Loucy (cell line): Measurements from ENCODE around the gene SLC7A1.

ENCODE experiments used
- H2AFZ ChIP-seq: fragments of 200-600 bp; sonication (generic); 2 replicates; pipeline ENCODE4 v1.6.0; 2016; ENCODE audit warnings: antibody characterized with exemption, mild to moderate bottlenecking, low read length, moderate library complexity
- H3F3A ChIP-seq: fragments of 200-600 bp; 2 replicates; pipeline ENCODE4 v1.6.0; 2016; ENCODE audit warnings: antibody characterized with exemption, low read depth, mild to moderate bottlenecking
- H3K27me3 ChIP-seq: fragments of 200-600 bp; sonication (generic); 2 replicates; pipeline ENCODE4 v1.6.1; 2014; ENCODE audit warnings: low read length, mild to moderate bottlenecking; ENCODE audit not compliant: insufficient read depth, poor library complexity, severe bottlenecking
- H3K36me3 ChIP-seq: fragments of 200-600 bp; sonication (generic); 2 replicates; pipeline ENCODE4 v1.6.1; 2016; ENCODE audit warnings: low read length; ENCODE audit not compliant: insufficient read depth
- H3K4me1 ChIP-seq: fragments of 200-600 bp; sonication (generic); 2 replicates; pipeline ENCODE4 v1.5.1; 2014; ENCODE audit warnings: low read length, mild to moderate bottlenecking; ENCODE audit not compliant: insufficient read depth, poor library complexity, severe bottlenecking
- H3K4me2 ChIP-seq: fragments of 200-600 bp; sonication (generic); 2 replicates; pipeline ENCODE4 v1.6.0; 2014; ENCODE audit warnings: antibody characterized with exemption, low read length, low read depth, mild to moderate bottlenecking; ENCODE audit not compliant: poor library complexity, severe bottlenecking
- H3K4me3 ChIP-seq: fragments of 200-600 bp; sonication (generic); 2 replicates; pipeline ENCODE4 v1.5.1; 2014; ENCODE audit warnings: low read length, mild to moderate bottlenecking, mixed read lengths; ENCODE audit not compliant: poor library complexity, severe bottlenecking
- H3K79me2 ChIP-seq: fragments of 200-600 bp; sonication (generic); 2 replicates; pipeline ENCODE4 v1.6.1; 2014; ENCODE audit warnings: low read length; ENCODE audit not compliant: insufficient read depth
- H3K9ac ChIP-seq: fragments of 200-600 bp; sonication (generic); 2 replicates; pipeline ENCODE4 v1.6.0; 2014; ENCODE audit warnings: mild to moderate bottlenecking, low read depth, low read length, moderate library complexity; ENCODE audit not compliant: poor library complexity, severe bottlenecking
- H3K9me2 ChIP-seq: fragments of 200-600 bp; sonication (generic); replicated peaks from 2 replicates; pipeline ENCODE4 v1.6.1; 2016; ENCODE audit warnings: low read depth, low read length, mixed read lengths
- H3K9me3 ChIP-seq: fragments of 200-600 bp; sonication (generic); 2 replicates; pipeline ENCODE4 v1.6.1; 2014; ENCODE audit warnings: mild to moderate bottlenecking, antibody characterized with exemption, low read length, low read depth; ENCODE audit not compliant: insufficient read depth
- H4K20me1 ChIP-seq: fragments of 200-600 bp; sonication (generic); 2 replicates; pipeline ENCODE4 v1.6.0; 2014; ENCODE audit warnings: antibody characterized with exemption, low read length, mild to moderate bottlenecking; ENCODE audit not compliant: insufficient read depth, poor library complexity, severe bottlenecking
- EZH2phosphoT487 ChIP-seq: fragments of 200-600 bp; IDR thresholded peaks from 2 replicates; pipeline ENCODE4 v1.6.1; 2018; ENCODE audit warnings: antibody characterized with exemption, mild to moderate bottlenecking, moderate library complexity, borderline replicate concordance
- TF ChIP-seq, protein P1 (sequence below): fragments of 200-600 bp; sonication (generic); conservative IDR thresholded peaks from 2 replicates; pipeline ENCODE4 v1.5.1; 2014; ENCODE audit warnings: mild to moderate bottlenecking, antibody characterized with exemption, low read length

Gene SLC7A1

GRCh38 chr13:29498426-29499040, 97.0 kb downstream of the SLC7A1 start:
- Histone ChIP-seq H3K9ac (no peak overlapping the region), H3K27me3 (no peaks in the 10 kb centered on the region), H3F3A (no peaks in the 10 kb centered on the region), H2AFZ (no peak overlapping the region), H3K9me3 (no peaks in the 10 kb centered on the region), H3K4me2 (no peak overlapping the region), H3K4me3 (no peak overlapping the region), H3K9me2 (no peaks in the 10 kb centered on the region), H3K79me2 (no peaks in the 10 kb centered on the region), H3K4me1 (no peaks in the 10 kb centered on the region), H4K20me1 (no peaks in the 10 kb centered on the region), H3K36me3 (no peaks in the 10 kb centered on the region)
- TF ChIP-seq, protein P1, sequence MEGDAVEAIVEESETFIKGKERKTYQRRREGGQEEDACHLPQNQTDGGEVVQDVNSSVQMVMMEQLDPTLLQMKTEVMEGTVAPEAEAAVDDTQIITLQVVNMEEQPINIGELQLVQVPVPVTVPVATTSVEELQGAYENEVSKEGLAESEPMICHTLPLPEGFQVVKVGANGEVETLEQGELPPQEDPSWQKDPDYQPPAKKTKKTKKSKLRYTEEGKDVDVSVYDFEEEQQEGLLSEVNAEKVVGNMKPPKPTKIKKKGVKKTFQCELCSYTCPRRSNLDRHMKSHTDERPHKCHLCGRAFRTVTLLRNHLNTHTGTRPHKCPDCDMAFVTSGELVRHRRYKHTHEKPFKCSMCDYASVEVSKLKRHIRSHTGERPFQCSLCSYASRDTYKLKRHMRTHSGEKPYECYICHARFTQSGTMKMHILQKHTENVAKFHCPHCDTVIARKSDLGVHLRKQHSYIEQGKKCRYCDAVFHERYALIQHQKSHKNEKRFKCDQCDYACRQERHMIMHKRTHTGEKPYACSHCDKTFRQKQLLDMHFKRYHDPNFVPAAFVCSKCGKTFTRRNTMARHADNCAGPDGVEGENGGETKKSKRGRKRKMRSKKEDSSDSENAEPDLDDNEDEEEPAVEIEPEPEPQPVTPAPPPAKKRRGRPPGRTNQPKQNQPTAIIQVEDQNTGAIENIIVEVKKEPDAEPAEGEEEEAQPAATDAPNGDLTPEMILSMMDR: no peak
- TF ChIP-seq EZH2phosphoT487: no peak

DNA sequence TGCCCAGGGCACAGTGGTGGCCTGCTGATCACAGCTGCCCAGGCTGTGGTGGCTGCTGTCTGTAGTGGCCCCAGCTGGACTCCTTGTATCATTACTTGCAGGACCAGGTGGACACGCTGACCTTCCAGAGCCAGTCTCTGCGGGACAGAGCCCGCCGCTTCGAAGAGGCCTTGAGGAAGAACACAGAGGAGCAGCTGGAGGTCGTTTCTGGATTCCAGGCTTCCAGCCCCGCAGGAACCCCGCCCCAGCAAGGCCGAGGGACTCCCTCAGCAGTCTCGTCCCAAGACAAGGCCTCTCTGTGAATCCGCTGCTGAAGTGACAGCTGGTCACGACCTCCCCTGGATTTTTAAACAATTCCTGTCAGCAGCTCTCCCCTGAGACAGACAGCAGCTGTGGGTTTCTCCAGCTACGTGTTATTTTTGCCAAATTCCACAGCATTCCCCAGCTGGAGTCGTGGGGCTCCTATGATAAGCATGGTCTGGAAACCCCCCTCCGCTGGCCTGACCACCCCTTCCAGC, 98.3 kb downstream of the SLC7A1 start:
- Histone ChIP-seq H3K4me1 (no peaks in the 10 kb centered on the region), H3K27me3 (no peaks in the 10 kb centered on the region), H3K4me2 (no peak overlapping the region), H3K9ac (no peak overlapping the region), H3K9me2 (no peaks in the 10 kb centered on the region), H4K20me1 (no peaks in the 10 kb centered on the region), H3K4me3 (no peak overlapping the region), H3K9me3 (no peaks in the 10 kb centered on the region), H3F3A (no peaks in the 10 kb centered on the region), H3K79me2 (no peaks in the 10 kb centered on the region), H3K36me3 (no peaks in the 10 kb centered on the region), H2AFZ (no peak overlapping the region)
- TF ChIP-seq, protein P1: no peak
- no peak for TF ChIP-seq EZH2phosphoT487

DNA sequence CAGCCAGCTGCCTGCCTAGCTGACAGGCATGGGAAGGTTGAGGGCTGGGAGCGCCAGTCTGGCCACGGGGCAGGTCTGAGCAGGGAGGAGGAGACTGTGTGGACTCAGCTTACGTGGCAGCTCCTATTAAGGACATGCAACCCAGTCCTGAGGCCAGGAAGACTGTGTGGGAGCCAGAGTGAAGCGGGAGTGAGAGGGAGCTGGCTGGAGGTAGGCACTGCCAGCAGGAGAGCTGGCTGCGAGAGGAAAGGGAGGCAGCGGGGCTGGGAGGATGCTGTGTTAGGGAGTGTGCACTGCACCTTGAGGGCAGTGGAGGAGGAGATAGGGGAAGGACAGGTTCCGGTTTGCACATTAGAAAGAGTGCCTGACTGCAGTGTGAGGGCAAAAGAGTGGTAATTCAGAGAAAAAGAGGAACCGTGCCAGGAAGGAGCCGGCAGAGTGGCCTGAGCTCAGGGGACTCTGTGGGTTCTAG, 99.2 kb downstream of the SLC7A1 start:
- H3K4me3 ChIP-seq: no peak overlapping the region
- no peaks in the 10 kb centered on the region for H3K9me3 ChIP-seq
- H3K27me3 ChIP-seq: no peaks in the 10 kb centered on the region
- H3K9me2 ChIP-seq: no peaks in the 10 kb centered on the region
- H4K20me1 ChIP-seq: no peaks in the 10 kb centered on the region
- H3K4me2 ChIP-seq: no peak overlapping the region
- H3K36me3 ChIP-seq: no peaks in the 10 kb centered on the region
- no peaks in the 10 kb centered on the region for H3K79me2 ChIP-seq
- no peaks in the 10 kb centered on the region for H3K4me1 ChIP-seq
- no peaks in the 10 kb centered on the region for H3F3A ChIP-seq
- TF ChIP-seq EZH2phosphoT487: no peak
- TF ChIP-seq, protein P1: no peak
- H2AFZ ChIP-seq: no peak overlapping the region
- H3K9ac ChIP-seq: no peak overlapping the region
